ENCODE measurements around the gene AIPL1.

DNA sequence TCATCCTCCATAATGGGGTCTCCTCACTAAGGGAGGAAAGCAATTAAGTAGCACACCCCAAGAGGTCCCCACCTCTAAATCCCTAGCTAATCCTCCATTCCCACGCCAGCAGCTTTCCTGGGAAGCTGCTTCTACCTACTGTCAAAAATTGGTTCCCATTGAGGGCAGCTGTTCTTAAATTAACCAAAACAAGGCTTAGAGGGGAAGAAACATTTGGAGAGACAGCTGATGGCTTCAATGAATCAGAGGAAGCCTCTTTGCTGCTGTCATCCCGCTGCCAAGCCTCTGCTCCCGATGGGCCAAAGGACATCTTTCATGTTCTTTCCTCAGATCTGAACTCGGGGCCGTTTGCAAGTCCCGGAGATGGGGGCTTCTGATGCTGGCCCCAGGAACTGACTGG lies 26.6 kb downstream of the AIPL1 start:
- TF ChIP-seq POLR2A (IDR thresholded peaks at IDR 0.05), result no peak
- TF ChIP-seq, protein P1, sequence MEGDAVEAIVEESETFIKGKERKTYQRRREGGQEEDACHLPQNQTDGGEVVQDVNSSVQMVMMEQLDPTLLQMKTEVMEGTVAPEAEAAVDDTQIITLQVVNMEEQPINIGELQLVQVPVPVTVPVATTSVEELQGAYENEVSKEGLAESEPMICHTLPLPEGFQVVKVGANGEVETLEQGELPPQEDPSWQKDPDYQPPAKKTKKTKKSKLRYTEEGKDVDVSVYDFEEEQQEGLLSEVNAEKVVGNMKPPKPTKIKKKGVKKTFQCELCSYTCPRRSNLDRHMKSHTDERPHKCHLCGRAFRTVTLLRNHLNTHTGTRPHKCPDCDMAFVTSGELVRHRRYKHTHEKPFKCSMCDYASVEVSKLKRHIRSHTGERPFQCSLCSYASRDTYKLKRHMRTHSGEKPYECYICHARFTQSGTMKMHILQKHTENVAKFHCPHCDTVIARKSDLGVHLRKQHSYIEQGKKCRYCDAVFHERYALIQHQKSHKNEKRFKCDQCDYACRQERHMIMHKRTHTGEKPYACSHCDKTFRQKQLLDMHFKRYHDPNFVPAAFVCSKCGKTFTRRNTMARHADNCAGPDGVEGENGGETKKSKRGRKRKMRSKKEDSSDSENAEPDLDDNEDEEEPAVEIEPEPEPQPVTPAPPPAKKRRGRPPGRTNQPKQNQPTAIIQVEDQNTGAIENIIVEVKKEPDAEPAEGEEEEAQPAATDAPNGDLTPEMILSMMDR (IDR thresholded peaks at IDR 0.05 in 8 of 11, conservative IDR thresholded peaks at IDR 0.05 in 3 of 11), result no peak
